G401 (cell line): ENCODE results near the gene DTD1. TPM values are rescaled to one million over a fixed set of nuclear protein-coding genes. Genes with fewer than 3 reads are reported as not detected.

Source experiments
- DNase-seq: peaks from one replicate; pipeline ENCODE4 v3.0.0-alpha.2; 2015; ENCODE audit warnings: low spot score
- in situ Hi-C: cut with HindIII; loops from 2 replicates; pipeline ENCODE4 v1.10.0; 2016; ENCODE audit warnings: low sequenced_read_pairs, mixed read lengths
- total RNA-seq: library from RNA; depleted of rRNA; stranded (reverse); fragments of >200 nt; shearing (Covaris generic); gene quantifications from 2 replicates; pipeline ENCODE4 v1.2.3, GENCODE V29; 2014; rRNA removed

Gene DTD1
- total RNA-seq, 1 experiment from 2014 or later = 135 TPM

DNA sequence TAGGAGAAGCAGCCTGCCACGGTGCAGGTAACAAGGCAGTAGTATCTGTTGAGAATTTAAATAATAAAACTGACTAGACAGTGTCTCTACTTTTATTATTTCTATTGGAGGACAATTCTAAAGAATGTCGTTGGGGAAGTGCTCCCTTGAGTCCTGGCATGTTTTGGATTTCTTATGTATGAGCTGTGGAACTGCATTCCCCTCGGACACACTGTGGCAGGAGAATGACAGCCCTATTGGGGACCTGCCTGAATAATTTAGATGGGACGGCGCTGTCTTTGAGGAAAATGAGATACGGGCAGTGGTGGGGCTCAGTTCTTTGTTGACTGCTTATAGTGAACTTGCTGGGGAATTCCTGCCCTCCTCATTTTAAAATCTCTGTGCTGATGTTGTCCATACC is 223.3 kb downstream of the DTD1 start:
- in situ Hi-C loops = no loop called here
- DNase-seq = no peak

DNA sequence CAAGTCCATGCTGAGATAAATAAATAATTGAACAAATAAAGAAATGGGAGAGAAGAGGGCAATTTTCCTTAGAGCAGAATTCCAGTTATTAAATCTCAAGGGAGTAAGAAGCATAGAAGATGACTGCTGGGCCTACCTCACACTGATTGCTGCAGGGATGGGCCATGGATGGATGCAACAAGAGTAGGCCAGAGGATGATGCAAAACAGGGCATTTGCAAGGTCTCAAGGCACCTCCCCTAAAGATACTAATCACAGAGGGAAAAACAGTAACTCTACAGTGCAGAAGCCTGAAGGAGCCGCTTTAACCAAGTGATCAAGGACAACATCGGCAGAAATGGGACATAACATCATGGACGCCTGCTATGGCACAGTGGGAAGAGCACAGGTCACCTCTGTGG is 224.1 kb downstream of the DTD1 start:
- DNase-seq = no peak
- in situ Hi-C loops = no loop called here

DNA sequence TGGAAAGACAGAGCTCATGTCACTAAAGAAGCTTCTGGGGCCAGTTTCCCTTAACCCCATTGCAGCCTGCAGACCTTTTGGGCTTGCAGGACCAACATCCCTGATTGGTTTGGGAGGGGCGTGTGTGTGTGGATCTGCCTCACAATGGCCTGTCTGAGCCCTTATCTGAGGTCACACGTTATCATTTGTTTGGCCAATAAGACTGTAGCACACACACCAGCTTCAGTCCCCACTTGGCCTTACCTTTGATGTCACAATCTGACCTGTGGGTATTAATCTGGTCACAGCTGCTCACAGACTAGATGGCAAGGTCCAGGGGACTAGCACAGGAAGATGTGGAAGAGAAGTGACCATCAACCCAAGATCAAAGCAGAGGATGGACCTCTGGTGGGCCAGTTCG is 225.6 kb downstream of the DTD1 start, which contains the start of gene SCP2D1:
TSS of gene SCP2D1 (plus strand) at position 301 of the 400 bp plus-strand sequence. CDS start at position 334, 33 bp downstream.
- in situ Hi-C loops = no loop called here
- DNase-seq = no peak

DNA sequence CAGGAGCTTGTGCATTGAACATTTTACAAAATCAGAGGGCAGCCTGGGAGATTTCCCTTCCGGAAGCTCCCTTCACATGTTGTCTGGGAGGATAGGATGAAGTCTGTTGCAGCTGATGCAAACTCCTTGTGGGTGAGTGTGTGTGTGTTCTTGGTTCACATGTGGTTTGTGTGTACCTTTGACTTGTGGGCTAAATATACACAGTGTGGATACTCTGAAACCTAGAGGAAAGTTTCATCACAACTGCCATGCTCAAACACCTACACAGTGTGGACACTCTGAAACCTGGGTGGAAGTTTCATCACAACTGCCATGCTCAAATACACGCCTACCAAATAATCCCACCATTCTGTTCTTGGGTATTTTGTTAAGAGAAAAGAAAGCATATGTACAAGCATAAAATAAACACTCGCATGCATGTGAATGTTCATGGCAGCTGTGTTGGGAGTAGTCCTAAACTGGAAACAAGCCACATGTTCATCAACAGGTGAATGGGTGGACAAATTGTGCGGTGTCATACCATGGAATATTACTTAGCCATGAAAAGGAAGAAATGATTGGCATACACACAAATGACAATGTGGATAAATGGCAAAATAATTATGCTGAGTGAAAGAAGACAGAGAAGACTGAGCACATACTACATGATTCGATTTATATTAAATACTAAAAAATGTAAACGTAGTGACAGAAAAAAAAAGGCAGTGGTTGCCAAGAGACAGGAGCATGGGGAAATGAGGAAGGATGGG is 227.5 kb downstream of the DTD1 start:
- in situ Hi-C loops = no loop called here
- DNase-seq = no peak

Other genes with a start within 250 kb of the DTD1 start
- 2.2 and 3.6 TPM in 2 replicates for gene DZANK1, start 121.0 kb upstream of the DTD1 start, total RNA-seq
- gene POLR3F, start 120.7 kb upstream of the DTD1 start, total RNA-seq = 14.0 and 14.5 TPM in 2 replicates
- 22.3 and 35.5 TPM in 2 replicates for gene RBBP9, start 90.8 kb upstream of the DTD1 start, total RNA-seq
- gene SEC23B, start 80.1 kb upstream of the DTD1 start, total RNA-seq = 51.9 and 66.9 TPM in 2 replicates
- 75.7 and 164 TPM in 2 replicates for gene SMIM26, start 20.6 kb upstream of the DTD1 start, total RNA-seq
- gene SCP2D1, start 225.7 kb downstream of the DTD1 start, total RNA-seq = not detected in 2 replicates